Prostate gland (tissue), 2 donors: ENCODE measurements around the gene CLIC1. TPM values are rescaled to one million over a fixed set of nuclear protein-coding genes. Genes with fewer than 3 reads are reported as not detected.

ENCODE experiments used
- DNase-seq: peaks from one replicate; pipeline ENCODE4 v3.0.0-alpha.2; 2019; ENCODE audit warnings: low spot score
- H3K27ac ChIP-seq, 2 donors: fragments of 200-600 bp; sonication (generic); 2 replicates each; pipeline ENCODE4 v1.5.1; 2017 to 2019
- H3K27me3 ChIP-seq: fragments of 200-600 bp; sonication (generic); replicated peaks from 2 replicates; pipeline ENCODE4 v1.5.1; 2019; ENCODE audit not compliant: insufficient read depth
- H3K36me3 ChIP-seq, 2 donors: fragments of 200-600 bp; sonication (generic); 1 replicate in 1 of 2; 2 replicates in 1 of 2; pipeline versions ENCODE4 v1.5.1 to v1.8.1; 2017 to 2019
- H3K4me1 ChIP-seq: fragments of 200-600 bp; sonication (generic); replicated peaks from 2 replicates; pipeline ENCODE4 v1.5.1; 2019
- H3K4me3 ChIP-seq, 2 donors: fragments of 200-600 bp; sonication (generic); 2 replicates each; pipeline ENCODE4 v1.5.1; 2017 to 2019
- H3K9me3 ChIP-seq: fragments of 200-600 bp; sonication (generic); 2 replicates; pipeline ENCODE4 v1.5.1; 2017
- POLR2A ChIP-seq: fragments of 450-650 bp; IDR thresholded peaks from one replicate; pipeline ENCODE4 v1.6.1; 2016; ENCODE audit warnings: antibody characterized with exemption, mild to moderate bottlenecking
- POLR2AphosphoS5 ChIP-seq: sonication (generic); formaldehyde crosslinking; IDR thresholded peaks from one replicate; pipeline ENCODE4 v1.6.1; 2017; ENCODE audit warnings: antibody characterized with exemption
- WGBS: methylation state at CpG from one replicate; pipeline ENCODE4 v1.1.5; 2018; 5-methylcytosine and 5-hydroxymethylcytosine counted together
- intact Hi-C: fragments of 100-400 bp; cut with DNase I; formaldehyde crosslinking; loops from one replicate; pipeline ENCODE4 v1.14.2; 2022
- total RNA-seq, 2 donors: library from RNA; depleted of rRNA; stranded (reverse); fragments of >200 nt; gene quantifications; one replicate each; pipeline ENCODE4 v1.1.0, GENCODE V29; 2016
- TF ChIP-seq, protein P1 (sequence below), 4 experiments: fragments of 200-600 bp in 2 of 4; fragments of 450-650 bp in 2 of 4; sonication (generic) in 2 of 4; IDR thresholded peaks; 1 replicate in 3 of 4; 2 replicates in 1 of 4; pipeline ENCODE4 v1.5.1; 2016 to 2019; ENCODE audit warnings: antibody characterized with exemption in 4 of 4, mild to moderate bottlenecking in 2 of 4, moderate library complexity in 2 of 4

Gene CLIC1
- total RNA-seq, 2 donors from 2014 or later, result 224 to 331 TPM

GRCh38 chr6:31723980-31724691 lies 12.2 kb downstream of the CLIC1 start:
- Histone ChIP-seq H3K36me3 (no peaks in the 10 kb centered on the region), H3K9me3 (no peaks in the 10 kb centered on the region), H3K27me3 (no peaks in the 10 kb centered on the region), H3K4me1 (peaks cover 4% of the 10 kb centered on the region), H3K27ac (no peak overlapping the region), H3K4me3 (no peak overlapping the region)
- WGBS, result 87% methylated on average over 25 of the region's 25 CpGs
- no peak for TF ChIP-seq POLR2A
- TF ChIP-seq, protein P1, sequence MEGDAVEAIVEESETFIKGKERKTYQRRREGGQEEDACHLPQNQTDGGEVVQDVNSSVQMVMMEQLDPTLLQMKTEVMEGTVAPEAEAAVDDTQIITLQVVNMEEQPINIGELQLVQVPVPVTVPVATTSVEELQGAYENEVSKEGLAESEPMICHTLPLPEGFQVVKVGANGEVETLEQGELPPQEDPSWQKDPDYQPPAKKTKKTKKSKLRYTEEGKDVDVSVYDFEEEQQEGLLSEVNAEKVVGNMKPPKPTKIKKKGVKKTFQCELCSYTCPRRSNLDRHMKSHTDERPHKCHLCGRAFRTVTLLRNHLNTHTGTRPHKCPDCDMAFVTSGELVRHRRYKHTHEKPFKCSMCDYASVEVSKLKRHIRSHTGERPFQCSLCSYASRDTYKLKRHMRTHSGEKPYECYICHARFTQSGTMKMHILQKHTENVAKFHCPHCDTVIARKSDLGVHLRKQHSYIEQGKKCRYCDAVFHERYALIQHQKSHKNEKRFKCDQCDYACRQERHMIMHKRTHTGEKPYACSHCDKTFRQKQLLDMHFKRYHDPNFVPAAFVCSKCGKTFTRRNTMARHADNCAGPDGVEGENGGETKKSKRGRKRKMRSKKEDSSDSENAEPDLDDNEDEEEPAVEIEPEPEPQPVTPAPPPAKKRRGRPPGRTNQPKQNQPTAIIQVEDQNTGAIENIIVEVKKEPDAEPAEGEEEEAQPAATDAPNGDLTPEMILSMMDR (IDR thresholded peaks at IDR 0.05), result no peak
- TF ChIP-seq POLR2AphosphoS5, result no peak
- no peak for DNase-seq
- intact Hi-C loops, result no loop called here

- H3K4me3 ChIP-seq, result no peak within 1 kb of the TSS
- H3K27ac ChIP-seq, result no peak within 1 kb of the TSS
- WGBS, result 83% methylated on average over 46 of the region's 46 CpGs
- H3K36me3 ChIP-seq, result no peaks in the 10 kb centered on the region
- no peaks in the 10 kb centered on the region for H3K9me3 ChIP-seq
- H3K4me1 ChIP-seq, result peaks cover 4% of the 10 kb centered on the region
- no peak for TF ChIP-seq POLR2AphosphoS5
- TF ChIP-seq, protein P1 (IDR thresholded peaks at IDR 0.05), result no peak
- TF ChIP-seq POLR2A, result no peak
- no peaks in the 10 kb centered on the region for H3K27me3 ChIP-seq
- no peak for DNase-seq
- intact Hi-C loops, result no loop called here
Observed at GRCh38 chr6:31723245-31723979, 12.9 kb downstream of the CLIC1 start, which contains the start of gene MPIG6B. MPIG6B (plus strand) TSS chr6:31723373; CDS start chr6:31723384, 11 bp downstream.

GRCh38 chr6:31722173-31722572 lies 14.2 kb downstream of the CLIC1 start:
- WGBS, result 93% methylated on average over 3 of the region's 3 CpGs
- TF ChIP-seq POLR2A, result no peak
- TF ChIP-seq, protein P1 (IDR thresholded peaks at IDR 0.05), result no peak
- no peak for TF ChIP-seq POLR2AphosphoS5

DNA sequence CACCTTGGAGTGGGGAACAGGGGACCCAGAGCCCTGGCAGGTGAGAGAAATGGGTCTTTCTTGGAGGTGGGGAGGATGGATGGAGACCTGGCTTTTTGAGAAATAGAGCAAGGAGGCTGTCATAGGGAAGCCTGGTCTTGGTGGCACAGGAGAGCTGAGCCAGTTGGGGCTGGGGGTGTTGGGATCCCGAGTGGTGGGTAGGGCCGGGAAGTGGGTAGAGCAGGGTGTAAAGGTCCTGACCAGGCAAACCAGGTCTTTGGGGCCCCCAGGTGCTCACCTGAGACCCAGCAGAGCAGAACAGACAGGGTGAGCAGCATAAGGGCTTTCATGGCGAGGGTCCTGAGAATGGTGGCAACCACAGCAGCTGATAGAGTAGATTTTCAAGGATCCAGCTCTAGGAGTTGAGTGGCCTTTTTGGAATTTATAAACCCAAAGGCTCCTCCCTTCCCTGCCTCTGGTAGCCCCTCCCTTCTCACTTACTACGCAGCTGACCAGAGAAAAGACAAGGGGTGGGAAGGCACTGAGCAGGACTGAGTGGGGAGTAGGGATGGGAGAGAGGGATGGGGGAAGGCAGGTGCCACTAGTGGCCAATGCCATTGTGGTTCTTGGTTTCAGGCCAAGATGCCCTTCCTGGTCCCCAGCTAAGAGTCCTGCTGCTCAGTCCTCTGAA lies 14.8 kb downstream of the CLIC1 start, which contains the start of gene LY6G6C:
Gene LY6G6C, minus strand, starts transcription at position 396 of the 670 bp plus-strand sequence. Its CDS starts 67 bp downstream, at position 329.
- Histone ChIP-seq H3K36me3 (no peaks in the 10 kb centered on the region), H3K27me3 (no peaks in the 10 kb centered on the region), H3K9me3 (no peaks in the 10 kb centered on the region), H3K4me1 (peaks cover 7% of the 10 kb centered on the region), H3K4me3 (no peak within 1 kb of the TSS), H3K27ac (no peak within 1 kb of the TSS)
- DNase-seq, result no peak
- intact Hi-C loops, result no loop called here
- TF ChIP-seq POLR2A (no peak), POLR2AphosphoS5 (no peak)
- TF ChIP-seq, protein P1 (IDR thresholded peaks at IDR 0.05), result no peak
- 93% methylated on average over 4 of the region's 4 CpGs for WGBS

More at GRCh38 chr6:31722173-31722572, 14.2 kb downstream of the CLIC1 start:
- Histone ChIP-seq H3K9me3 (no peaks in the 10 kb centered on the region), H3K27ac (no peak overlapping the region), H3K36me3 (no peaks in the 10 kb centered on the region), H3K4me3 (no peak overlapping the region), H3K4me1 (peaks cover 7% of the 10 kb centered on the region), H3K27me3 (no peaks in the 10 kb centered on the region)
- no peak for DNase-seq
- intact Hi-C loops, result no loop called here
